Loucy (cell line): ENCODE results near the gene CD37.

Experiments used
- H2AFZ ChIP-seq: fragments of 200-600 bp; sonication (generic); 2 replicates; pipeline ENCODE4 v1.6.0; 2016; ENCODE audit warnings: antibody characterized with exemption, mild to moderate bottlenecking, low read length, moderate library complexity
- H3F3A ChIP-seq: fragments of 200-600 bp; 2 replicates; pipeline ENCODE4 v1.6.0; 2016; ENCODE audit warnings: antibody characterized with exemption, low read depth, mild to moderate bottlenecking
- H3K27me3 ChIP-seq: fragments of 200-600 bp; sonication (generic); 2 replicates; pipeline ENCODE4 v1.6.1; 2014; ENCODE audit warnings: low read length, mild to moderate bottlenecking; ENCODE audit not compliant: insufficient read depth, poor library complexity, severe bottlenecking
- H3K36me3 ChIP-seq: fragments of 200-600 bp; sonication (generic); 2 replicates; pipeline ENCODE4 v1.6.1; 2016; ENCODE audit warnings: low read length; ENCODE audit not compliant: insufficient read depth
- H3K4me1 ChIP-seq: fragments of 200-600 bp; sonication (generic); 2 replicates; pipeline ENCODE4 v1.5.1; 2014; ENCODE audit warnings: low read length, mild to moderate bottlenecking; ENCODE audit not compliant: insufficient read depth, poor library complexity, severe bottlenecking
- H3K4me2 ChIP-seq: fragments of 200-600 bp; sonication (generic); 2 replicates; pipeline ENCODE4 v1.6.0; 2014; ENCODE audit warnings: antibody characterized with exemption, low read length, low read depth, mild to moderate bottlenecking; ENCODE audit not compliant: poor library complexity, severe bottlenecking
- H3K4me3 ChIP-seq: fragments of 200-600 bp; sonication (generic); 2 replicates; pipeline ENCODE4 v1.5.1; 2014; ENCODE audit warnings: low read length, mild to moderate bottlenecking, mixed read lengths; ENCODE audit not compliant: poor library complexity, severe bottlenecking
- H3K79me2 ChIP-seq: fragments of 200-600 bp; sonication (generic); 2 replicates; pipeline ENCODE4 v1.6.1; 2014; ENCODE audit warnings: low read length; ENCODE audit not compliant: insufficient read depth
- H3K9ac ChIP-seq: fragments of 200-600 bp; sonication (generic); 2 replicates; pipeline ENCODE4 v1.6.0; 2014; ENCODE audit warnings: mild to moderate bottlenecking, low read depth, low read length, moderate library complexity; ENCODE audit not compliant: poor library complexity, severe bottlenecking
- H3K9me2 ChIP-seq: fragments of 200-600 bp; sonication (generic); replicated peaks from 2 replicates; pipeline ENCODE4 v1.6.1; 2016; ENCODE audit warnings: low read depth, low read length, mixed read lengths
- H3K9me3 ChIP-seq: fragments of 200-600 bp; sonication (generic); 2 replicates; pipeline ENCODE4 v1.6.1; 2014; ENCODE audit warnings: mild to moderate bottlenecking, antibody characterized with exemption, low read length, low read depth; ENCODE audit not compliant: insufficient read depth
- H4K20me1 ChIP-seq: fragments of 200-600 bp; sonication (generic); 2 replicates; pipeline ENCODE4 v1.6.0; 2014; ENCODE audit warnings: antibody characterized with exemption, low read length, mild to moderate bottlenecking; ENCODE audit not compliant: insufficient read depth, poor library complexity, severe bottlenecking
- CTCF ChIP-seq: fragments of 200-600 bp; sonication (generic); conservative IDR thresholded peaks from 2 replicates; pipeline ENCODE4 v1.5.1; 2014; ENCODE audit warnings: mild to moderate bottlenecking, antibody characterized with exemption, low read length
- EZH2phosphoT487 ChIP-seq: fragments of 200-600 bp; IDR thresholded peaks from 2 replicates; pipeline ENCODE4 v1.6.1; 2018; ENCODE audit warnings: antibody characterized with exemption, mild to moderate bottlenecking, moderate library complexity, borderline replicate concordance

The CD37 gene

GRCh38 chr19:49347191-49347590 lies 12.0 kb downstream of the CD37 start:
- Histone ChIP-seq H3K9me3 (no peaks in the 10 kb centered on the region), H3F3A (no peaks in the 10 kb centered on the region), H3K79me2 (no peaks in the 10 kb centered on the region), H3K4me3 (no peak overlapping the region), H3K9ac (no peak overlapping the region), H3K9me2 (no peaks in the 10 kb centered on the region), H2AFZ (no peak overlapping the region), H3K27me3 (no peaks in the 10 kb centered on the region), H3K36me3 (no peaks in the 10 kb centered on the region), H4K20me1 (no peaks in the 10 kb centered on the region), H3K4me1 (no peaks in the 10 kb centered on the region), H3K4me2 (no peak overlapping the region)
- no peak for TF ChIP-seq CTCF
- TF ChIP-seq EZH2phosphoT487 = no peak

- Histone ChIP-seq H3K9me2 (no peaks in the 10 kb centered on the region), H3K36me3 (no peaks in the 10 kb centered on the region), H3K4me3 (no peak overlapping the region), H3K79me2 (no peaks in the 10 kb centered on the region), H4K20me1 (no peaks in the 10 kb centered on the region), H3K9ac (no peak overlapping the region), H3F3A (no peaks in the 10 kb centered on the region), H3K27me3 (no peaks in the 10 kb centered on the region), H2AFZ (0 out of 2 replicates have a peak overlapping the region, but pooled peaks have one; percentile 18), H3K4me2 (no peak overlapping the region), H3K4me1 (no peaks in the 10 kb centered on the region), H3K9me3 (no peaks in the 10 kb centered on the region)
- TF ChIP-seq EZH2phosphoT487 (no peak), CTCF (no peak)
These were observed 12.6 kb downstream of the CD37 start for GRCh38 chr19:49347835-49348234.

- no peak overlapping the region for H2AFZ ChIP-seq
- H3K9ac ChIP-seq = no peak overlapping the region
- H3K4me1 ChIP-seq = no peaks in the 10 kb centered on the region
- no peaks in the 10 kb centered on the region for H3K9me3 ChIP-seq
- H3K79me2 ChIP-seq = no peaks in the 10 kb centered on the region
- H3K4me3 ChIP-seq = no peak overlapping the region
- H3K36me3 ChIP-seq = no peaks in the 10 kb centered on the region
- no peaks in the 10 kb centered on the region for H4K20me1 ChIP-seq
- no peaks in the 10 kb centered on the region for H3K27me3 ChIP-seq
- H3F3A ChIP-seq = no peaks in the 10 kb centered on the region
- H3K4me2 ChIP-seq = no peak overlapping the region
- H3K9me2 ChIP-seq = no peaks in the 10 kb centered on the region
- no peak for TF ChIP-seq EZH2phosphoT487
- no peak for TF ChIP-seq CTCF
These were observed 13.3 kb downstream of the CD37 start for GRCh38 chr19:49348305-49349189.
